Dendritic cell treated with granulocyte-macrophage colony-stimulating factor and Interleukin-4, amounts not matched to agents 40 ng/mL and 50 ng/mL, for 4 days (primary cell): ENCODE results near the gene SVBP.

Experiments
- H3K27ac Mint-ChIP-seq: one replicate; pipeline ENCODE4 v1.8.0; 2022; ENCODE audit warnings: mild to moderate bottlenecking, mixed read lengths
- H3K27me3 Mint-ChIP-seq: one replicate; pipeline ENCODE4 v1.8.0; 2022; ENCODE audit warnings: mild to moderate bottlenecking, mixed read lengths
- H3K36me3 Mint-ChIP-seq: one replicate; pipeline ENCODE4 v1.8.0; 2022; ENCODE audit warnings: low read depth, mixed read lengths
- H3K4me1 Mint-ChIP-seq: one replicate; pipeline ENCODE4 v1.8.0; 2022; ENCODE audit warnings: low read depth, mixed read lengths
- H3K4me3 Mint-ChIP-seq: one replicate; pipeline ENCODE4 v1.8.0; 2022; ENCODE audit warnings: mild to moderate bottlenecking, moderate library complexity, mixed read lengths
- H3K9me3 Mint-ChIP-seq: one replicate; pipeline ENCODE4 v1.8.0; 2022; ENCODE audit warnings: mixed read lengths
- intact Hi-C: fragments of 100-400 bp; cut with micrococcal nuclease; formaldehyde crosslinking; loops from one replicate; pipeline ENCODE4 v1.15.0; 2022

Gene SVBP

DNA sequence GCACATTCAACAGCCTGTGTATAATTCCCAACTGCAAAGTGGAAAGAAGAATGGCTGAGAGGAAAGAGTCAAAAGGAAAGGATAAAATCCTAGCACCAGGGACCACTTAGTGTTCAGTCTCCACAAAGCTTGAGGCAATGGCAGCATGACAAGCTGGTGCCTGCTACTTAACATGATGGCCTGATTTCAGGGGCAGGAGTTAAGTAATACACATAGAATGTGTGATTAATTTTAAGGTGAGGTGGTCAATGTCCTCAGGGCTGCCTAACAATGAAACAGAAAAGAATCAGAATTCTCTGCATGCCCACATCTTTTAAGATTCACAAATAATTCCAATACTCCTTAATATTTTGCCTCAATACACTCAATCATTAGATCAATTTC lies 59.3 kb downstream of the SVBP start:
- H3K4me3 Mint-ChIP-seq = no peak overlapping the region
- H3K4me1 Mint-ChIP-seq = peaks cover 31% of the 10 kb centered on the region
- peak overlapping the region; percentile 4 for H3K27ac Mint-ChIP-seq
- H3K27me3 Mint-ChIP-seq = no peaks in the 10 kb centered on the region
- H3K9me3 Mint-ChIP-seq = no peaks in the 10 kb centered on the region
- peaks cover 85% of the 10 kb centered on the region for H3K36me3 Mint-ChIP-seq
- intact Hi-C loops = no loop called here
